GM13976 (cell line): Measurements from ENCODE around the gene FAM120C.

ENCODE experiments used
- DNase-seq: peaks from one replicate; pipeline ENCODE4 v3.0.0; 2012; ENCODE audit warnings: low spot score
- in situ Hi-C: fragments of 300-500 bp; cut with MboI; formaldehyde crosslinking; loops from one replicate; pipeline ENCODE4 v1.12.0; 2022; ENCODE audit warnings: low sequenced_read_pairs, mixed read lengths, inconsistent platforms; ENCODE audit not compliant: unreplicated experiment
- TF ChIP-seq, protein P1 (sequence below): IDR thresholded peaks from 2 replicates; pipeline ENCODE4 v1.5.1; 2012; ENCODE audit warnings: borderline replicate concordance, mild to moderate bottlenecking; ENCODE audit not compliant: insufficient read depth; ENCODE audit errors: extremely low read depth, missing control alignments, control extremely low read depth

Gene FAM120C

GRCh38 chrX:54171091-54171490, 12.0 kb downstream of the FAM120C start:
- DNase-seq: no peak
- TF ChIP-seq, protein P1, sequence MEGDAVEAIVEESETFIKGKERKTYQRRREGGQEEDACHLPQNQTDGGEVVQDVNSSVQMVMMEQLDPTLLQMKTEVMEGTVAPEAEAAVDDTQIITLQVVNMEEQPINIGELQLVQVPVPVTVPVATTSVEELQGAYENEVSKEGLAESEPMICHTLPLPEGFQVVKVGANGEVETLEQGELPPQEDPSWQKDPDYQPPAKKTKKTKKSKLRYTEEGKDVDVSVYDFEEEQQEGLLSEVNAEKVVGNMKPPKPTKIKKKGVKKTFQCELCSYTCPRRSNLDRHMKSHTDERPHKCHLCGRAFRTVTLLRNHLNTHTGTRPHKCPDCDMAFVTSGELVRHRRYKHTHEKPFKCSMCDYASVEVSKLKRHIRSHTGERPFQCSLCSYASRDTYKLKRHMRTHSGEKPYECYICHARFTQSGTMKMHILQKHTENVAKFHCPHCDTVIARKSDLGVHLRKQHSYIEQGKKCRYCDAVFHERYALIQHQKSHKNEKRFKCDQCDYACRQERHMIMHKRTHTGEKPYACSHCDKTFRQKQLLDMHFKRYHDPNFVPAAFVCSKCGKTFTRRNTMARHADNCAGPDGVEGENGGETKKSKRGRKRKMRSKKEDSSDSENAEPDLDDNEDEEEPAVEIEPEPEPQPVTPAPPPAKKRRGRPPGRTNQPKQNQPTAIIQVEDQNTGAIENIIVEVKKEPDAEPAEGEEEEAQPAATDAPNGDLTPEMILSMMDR: no peak

DNA sequence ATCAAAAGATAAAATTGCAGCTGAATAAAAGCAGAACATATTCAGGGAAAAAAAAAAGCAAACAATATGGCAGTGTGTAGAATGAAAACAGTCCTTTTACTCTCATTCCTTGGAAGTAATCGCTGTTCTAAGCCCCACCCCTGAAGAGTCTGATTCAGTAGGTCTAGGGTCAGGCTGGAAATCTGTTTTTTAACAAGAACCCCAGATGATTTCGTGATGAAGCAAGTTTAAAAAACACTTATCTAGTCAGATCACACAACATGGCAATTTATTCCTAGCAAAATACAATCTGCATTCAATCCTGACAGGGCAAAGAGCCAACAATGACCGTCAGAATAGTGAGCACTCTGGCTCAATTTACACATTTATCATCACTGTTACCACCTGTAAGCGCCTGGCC, 16.1 kb downstream of the FAM120C start:
- DNase-seq: no peak
- in situ Hi-C loops: no loop called here
- TF ChIP-seq, protein P1: no peak

More at GRCh38 chrX:54171091-54171490, 12.0 kb downstream of the FAM120C start:
- in situ Hi-C loops: no loop called here

DNA sequence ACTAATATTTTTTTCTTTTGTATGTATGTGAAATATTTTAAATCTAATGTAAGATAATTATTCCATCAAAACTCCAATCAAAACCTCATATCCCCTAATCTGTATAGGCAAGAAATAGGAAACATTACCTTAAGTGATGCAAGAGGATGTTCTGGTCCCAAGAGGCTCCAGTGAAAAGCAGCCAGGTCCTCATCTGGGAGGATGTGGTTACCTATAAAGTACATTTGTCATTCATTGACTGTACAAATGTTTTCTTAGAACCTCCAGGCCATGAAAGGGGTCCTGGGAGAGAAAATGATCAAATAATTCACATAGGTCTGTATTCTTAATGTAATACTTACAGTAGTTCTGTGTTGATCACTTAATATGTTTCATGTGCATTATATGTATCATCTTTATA, 25.5 kb downstream of the FAM120C start:
- in situ Hi-C loops: no loop called here
- no peak for DNase-seq
- TF ChIP-seq, protein P1: no peak

- in situ Hi-C loops: no loop called here
- TF ChIP-seq, protein P1: no peak
- DNase-seq: no peak
Measured at GRCh38 chrX:54134269-54134668, 48.8 kb downstream of the FAM120C start.

- in situ Hi-C loops: no loop called here
- TF ChIP-seq, protein P1: no peak
- DNase-seq: no peak
Measured at GRCh38 chrX:54116391-54116790, 66.7 kb downstream of the FAM120C start.

GRCh38 chrX:54093571-54093970, 89.5 kb downstream of the FAM120C start:
- in situ Hi-C loops: no loop called here
- no peak for DNase-seq
- TF ChIP-seq, protein P1: no peak

DNA sequence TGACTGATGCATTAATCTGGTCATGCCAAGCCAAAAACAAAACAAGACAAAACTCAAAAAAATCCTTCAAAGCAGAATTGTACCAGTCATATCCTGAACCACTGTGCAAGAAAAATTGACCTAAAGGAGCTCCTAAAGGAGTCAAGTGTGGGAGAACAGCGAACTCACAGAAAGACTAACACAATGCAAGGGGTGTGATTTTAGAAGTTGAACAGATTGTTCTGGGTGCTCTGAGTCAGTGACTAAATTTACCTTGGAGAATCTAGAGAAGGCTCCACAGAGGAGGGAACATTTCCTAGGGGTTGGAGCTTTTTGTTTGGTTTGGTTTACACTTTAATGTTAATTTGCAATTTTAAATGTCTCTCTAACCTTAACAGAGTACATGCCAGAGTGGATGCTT, 89.9 kb downstream of the FAM120C start:
- no peak for DNase-seq
- TF ChIP-seq, protein P1: no peak
- in situ Hi-C loops: no loop called here
